Erythroblast (primary cell): ENCODE data around the gene ZNF611.
"Not testable (repeated sequence)": the region's sequence is repeated elsewhere in the genome, so short reads cannot be mapped to it uniquely, and the experiment has no call there.

Source experiments
- GATA1 ChIP-seq: IDR thresholded peaks from 2 replicates; pipeline ENCODE4 v1.6.1; 2011; ENCODE audit warnings: low read depth, mild to moderate bottlenecking, control low read depth, low read length, moderate library complexity
- POLR2A ChIP-seq: IDR thresholded peaks from 2 replicates; pipeline ENCODE4 v1.6.1; 2011; ENCODE audit warnings: mild to moderate bottlenecking, low read length

GRCh38 chr19:52699555-52699954, 35.3 kb downstream of the ZNF611 start:
- not testable (repeated sequence) for TF ChIP-seq POLR2A, GATA1
